Testis (tissue), 5 donors: ENCODE results near the gene FAM50B. TPM values are rescaled to one million over a fixed set of nuclear protein-coding genes. Genes with fewer than 3 reads are reported as not detected.

Experiments used
- DNase-seq: peaks from one replicate; pipeline ENCODE4 v3.0.0-alpha.2; 2019
- H3K27ac ChIP-seq, 2 donors: fragments of 200-600 bp; sonication (generic); one replicate each; pipeline ENCODE4 v1.5.1; 2019
- H3K27me3 ChIP-seq: fragments of 200-600 bp; sonication (generic); one replicate; pipeline ENCODE4 v1.5.1; 2019
- H3K36me3 ChIP-seq: fragments of 200-600 bp; sonication (generic); one replicate; pipeline ENCODE4 v1.5.1; 2017; ENCODE audit warnings: low read depth; ENCODE audit errors: missing control alignments
- H3K4me1 ChIP-seq: fragments of 200-600 bp; sonication (generic); one replicate; pipeline ENCODE4 v1.5.1; 2019
- H3K4me3 ChIP-seq, 2 donors: fragments of 200-600 bp; sonication (generic); one replicate each; pipeline ENCODE4 v1.5.1; 2017 to 2019
- H3K9me3 ChIP-seq: fragments of 200-600 bp; sonication (generic); one replicate; pipeline ENCODE4 v1.5.1; 2017
- CTCF ChIP-seq, 3 experiments: fragments of 450-650 bp in 2 of 3; fragments of 200-600 bp in 1 of 3; sonication (generic) in 1 of 3; IDR thresholded peaks; one replicate each; pipeline ENCODE4 v1.5.1; 2016 to 2019; ENCODE audit warnings: antibody characterized with exemption in 3 of 3, mild to moderate bottlenecking in 2 of 3, moderate library complexity in 1 of 3
- POLR2A ChIP-seq: fragments of 450-650 bp; IDR thresholded peaks from one replicate; pipeline ENCODE4 v1.6.1; 2017; ENCODE audit warnings: antibody characterized with exemption, mild to moderate bottlenecking, moderate library complexity
- WGBS, 2 donors: methylation state at CpG; one replicate each; pipeline ENCODE4 v1.1.5; 2018; 5-methylcytosine and 5-hydroxymethylcytosine counted together
- intact Hi-C: fragments of 100-400 bp; cut with DNase I; formaldehyde crosslinking; loops from one replicate; pipeline ENCODE4 v1.15.1; 2023; ENCODE audit warnings: low total_unique reads
- long read RNA-seq, 2 donors: transcript quantifications; one replicate each; lab custom pipeline, GENCODE V29; 2026
- polyA plus RNA-seq: library from polyadenylated mRNA; stranded (reverse); fragments of 350-450 nt; fragmentation: Illumina TruSeq; extraction: RNeasy Lipid Tissue Mini Kit (QIAGEN cat#74804); gene quantifications from one replicate; pipeline ENCODE4 v1.2.3, GENCODE V29; 2014; ENCODE audit warnings: low read depth, low replicate concordance; ENCODE audit not compliant: insufficient read depth
- total RNA-seq, 2 donors: library from RNA; depleted of rRNA; stranded (reverse); fragments of >200 nt; gene quantifications; one replicate each; pipeline ENCODE4 v1.2.3, GENCODE V29; 2016

Gene FAM50B
- total RNA-seq (10 to 100 TPM; 27.4 to 38.6 TPM), polyA plus RNA-seq (24.5 TPM)
- long read RNA-seq, donor 1, transcript FAM50B-202 (1 exons, 1,935 nt): major isoform, 23 of 30 reads
- long read RNA-seq, donor 1, transcript FAM50B-203 (2 exons, 1,643 nt): minor isoform, 7 of 30 reads
- long read RNA-seq, donor 1, partial matches to known transcripts: 0 of 30 reads
- long read RNA-seq, donor 1, other reads (novel, unspliced or antisense): 0 of 30 reads
- long read RNA-seq, donor 2, transcript FAM50B-202 (1 exons, 1,935 nt): major isoform, 5 of 10 reads
- long read RNA-seq, donor 2, transcript FAM50B-203 (2 exons, 1,643 nt): major isoform, 5 of 10 reads
- long read RNA-seq, donor 2, partial matches to known transcripts: 0 of 10 reads
- long read RNA-seq, donor 2, other reads (novel, unspliced or antisense): 0 of 10 reads

DNA sequence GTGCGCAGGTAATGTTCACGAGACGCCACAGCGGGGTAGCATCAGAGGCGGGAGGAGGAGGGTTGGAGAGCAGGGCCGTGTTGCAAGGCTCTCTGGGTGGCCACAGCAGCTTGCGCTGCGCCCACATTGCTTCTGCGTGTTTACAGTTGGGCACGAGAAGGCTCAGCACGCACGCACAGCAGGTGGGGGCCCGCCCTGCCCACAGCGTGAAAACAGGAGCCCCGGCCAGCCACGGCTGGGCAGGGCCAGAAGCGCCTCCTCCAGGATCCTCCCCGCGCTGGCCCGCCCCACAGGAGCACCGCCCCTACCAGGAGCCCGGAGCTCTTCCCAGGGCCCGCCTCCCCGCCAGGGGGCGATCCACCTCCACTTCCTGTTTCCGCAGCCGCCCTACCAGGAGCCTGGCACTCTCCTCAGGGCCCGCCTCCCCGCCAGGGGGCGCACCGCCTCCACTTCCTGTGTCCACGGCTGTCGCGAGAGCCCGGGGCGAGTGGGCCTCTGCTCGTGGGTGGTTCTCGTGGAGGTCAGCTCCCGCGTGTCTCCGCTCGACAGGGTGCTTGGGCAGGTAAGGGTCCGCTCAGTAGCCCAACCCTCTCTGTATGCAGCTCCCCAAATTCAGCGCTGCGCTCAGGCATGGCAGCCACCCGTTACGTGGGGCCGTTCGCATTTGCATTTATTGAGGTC, at the start of gene FAM50B:
FAM50B (plus strand) TSS at position 449 of the 681 bp plus-strand sequence. CDS start 439 bp downstream, outside the sequence.
- intact Hi-C loops: no loop called here
- peak within 1 kb of the TSS; percentile 14 to 28 for H3K27ac ChIP-seq
- peak within 1 kb of the TSS; percentile 59 to 65 for H3K4me3 ChIP-seq
- TF ChIP-seq POLR2A: no peak
- peak; percentile 89 to 97 (median 97) for TF ChIP-seq CTCF (IDR thresholded peaks at IDR 0.05)
- no peaks in the 10 kb centered on the region for H3K27me3 ChIP-seq
- WGBS, 2 donors: 30 to 40% methylated on average over 24 to 49 of the region's 49 CpGs
- DNase-seq: peak; percentile 97
- H3K36me3 ChIP-seq: no peaks in the 10 kb centered on the region
- H3K9me3 ChIP-seq: no peaks in the 10 kb centered on the region
- peaks cover 4% of the 10 kb centered on the region for H3K4me1 ChIP-seq

- no peak for DNase-seq
- Histone ChIP-seq H3K9me3 (no peaks in the 10 kb centered on the region), H3K27me3 (no peaks in the 10 kb centered on the region), H3K4me3 (no peak overlapping the region), H3K27ac (no peak overlapping the region), H3K36me3 (no peaks in the 10 kb centered on the region), H3K4me1 (peaks cover 22% of the 10 kb centered on the region)
- WGBS, 2 donors: 88 to 96% methylated on average over 6 of the region's 6 CpGs
- TF ChIP-seq POLR2A (no peak), CTCF (IDR thresholded peaks at IDR 0.05) (no peak)
- intact Hi-C loops: no loop called here
Observed at GRCh38 chr6:3799719-3800118, 49.5 kb upstream of the FAM50B start.

GRCh38 chr6:3800850-3801591, 48.2 kb upstream of the FAM50B start:
- intact Hi-C loops: no loop called here
- H3K4me1 ChIP-seq: peaks cover 22% of the 10 kb centered on the region

DNA sequence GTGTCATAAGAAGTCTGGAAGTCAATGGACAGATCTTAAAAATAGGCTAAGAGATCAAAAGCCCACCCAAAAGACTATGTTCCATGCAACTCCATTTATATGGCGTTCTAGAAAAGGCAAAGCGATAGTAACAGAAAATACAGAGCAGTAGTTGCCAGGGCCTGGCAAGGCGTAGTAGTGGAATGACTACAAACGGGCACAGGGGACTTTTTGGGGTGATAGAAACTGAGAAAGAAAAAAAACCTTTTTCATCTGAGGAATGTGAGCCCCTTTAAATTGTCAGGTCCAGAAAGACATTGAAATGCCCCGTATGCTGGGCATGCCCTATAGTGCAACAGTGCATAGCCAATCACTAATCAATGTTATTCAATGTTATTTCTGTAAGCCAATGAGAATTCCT, 47.2 kb upstream of the FAM50B start:
- 90 to 95% methylated on average over 5 of the region's 5 CpGs for WGBS, 2 donors
- TF ChIP-seq POLR2A: no peak
- TF ChIP-seq CTCF (IDR thresholded peaks at IDR 0.05): no peak
- peaks cover 25% of the 10 kb centered on the region for H3K4me1 ChIP-seq
- no peaks in the 10 kb centered on the region for H3K27me3 ChIP-seq
- H3K4me3 ChIP-seq: no peak overlapping the region
- no peak for DNase-seq
- H3K9me3 ChIP-seq: no peaks in the 10 kb centered on the region
- intact Hi-C loops: no loop called here
- H3K27ac ChIP-seq: no peak overlapping the region
- no peaks in the 10 kb centered on the region for H3K36me3 ChIP-seq

More at GRCh38 chr6:3800850-3801591, 48.2 kb upstream of the FAM50B start:
- no peak for DNase-seq
- no peak overlapping the region for H3K27ac ChIP-seq
- H3K27me3 ChIP-seq: no peaks in the 10 kb centered on the region
- no peaks in the 10 kb centered on the region for H3K36me3 ChIP-seq
- no peak overlapping the region for H3K4me3 ChIP-seq
- WGBS, 2 donors: 62 to 80% methylated on average over 11 of the region's 11 CpGs
- no peaks in the 10 kb centered on the region for H3K9me3 ChIP-seq
- TF ChIP-seq POLR2A (no peak), CTCF (IDR thresholded peaks at IDR 0.05) (no peak)
